ENCODE results near the gene PREB.
"Not testable (repeated sequence)": the region's sequence is repeated elsewhere in the genome, so short reads cannot be mapped to it uniquely, and the experiment has no call there.

Gene PREB

DNA sequence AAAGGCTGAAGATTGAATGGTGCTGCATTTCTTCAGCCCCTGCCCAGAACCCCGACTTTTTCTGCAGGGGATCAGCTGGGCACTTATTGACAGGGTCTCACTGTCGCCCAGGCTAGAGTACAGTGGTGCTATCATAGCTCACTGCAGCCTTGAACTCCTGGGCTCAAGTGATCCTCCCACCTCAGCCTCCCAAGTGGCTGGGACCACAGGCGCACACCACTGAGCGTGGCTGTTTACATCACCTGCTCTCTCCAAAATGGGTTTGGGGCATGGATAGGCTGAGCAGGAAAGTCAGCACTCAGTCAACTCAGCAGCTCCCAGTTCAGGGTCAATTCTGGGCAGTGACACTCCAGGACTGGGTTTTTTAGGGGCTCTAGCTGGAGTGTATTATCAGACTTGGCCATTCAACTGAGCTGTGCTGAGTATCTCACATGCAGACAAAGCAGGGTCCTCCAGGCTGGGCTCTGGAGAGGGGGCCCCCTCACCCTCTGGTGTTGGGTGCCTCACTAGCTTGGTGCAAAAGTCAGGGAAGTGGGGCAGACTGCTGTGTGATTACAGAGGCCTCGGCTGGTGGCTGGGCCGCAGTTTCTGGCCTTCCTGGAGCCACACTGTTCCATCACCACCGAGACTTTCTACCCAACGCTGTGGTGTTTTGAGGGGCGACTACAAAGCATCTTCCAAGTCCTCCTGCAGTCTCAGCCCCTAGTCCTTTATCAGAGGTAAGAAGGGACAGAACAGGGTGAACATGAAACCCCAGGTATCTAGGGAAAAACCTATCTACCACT is 6.4 kb downstream of the PREB start:
- no peak for DNase-seq (ENCODE audit: low read depth, low spot score)

DNA sequence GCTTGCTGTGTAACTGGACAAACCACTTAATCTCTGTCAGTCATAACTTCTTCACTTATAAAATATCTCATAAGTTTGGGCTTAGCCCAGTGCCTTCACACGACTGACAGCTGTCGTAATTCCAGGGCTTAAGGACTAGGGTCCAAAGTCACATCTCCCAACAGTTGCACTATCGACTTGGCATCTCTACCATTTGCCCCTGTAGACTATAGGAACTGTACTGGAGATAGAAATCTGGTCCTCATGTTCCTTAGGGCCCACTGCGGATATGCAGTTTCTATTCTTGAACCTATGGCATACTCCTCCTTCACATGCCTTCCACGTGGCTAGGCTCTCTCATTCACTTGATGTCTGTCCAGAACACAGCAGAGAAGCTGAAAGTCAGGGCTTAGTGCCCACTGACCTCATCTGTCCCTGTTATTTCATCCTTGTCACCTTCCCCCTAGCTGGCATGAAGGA is 8.2 kb downstream of the PREB start:
- no peak for DNase-seq (ENCODE audit: low read depth, low spot score)

- DNase-seq (ENCODE audit: low read depth, low spot score): no peak
These were observed 9.3 kb downstream of the PREB start for GRCh38 chr2:27125104-27125503.

DNA sequence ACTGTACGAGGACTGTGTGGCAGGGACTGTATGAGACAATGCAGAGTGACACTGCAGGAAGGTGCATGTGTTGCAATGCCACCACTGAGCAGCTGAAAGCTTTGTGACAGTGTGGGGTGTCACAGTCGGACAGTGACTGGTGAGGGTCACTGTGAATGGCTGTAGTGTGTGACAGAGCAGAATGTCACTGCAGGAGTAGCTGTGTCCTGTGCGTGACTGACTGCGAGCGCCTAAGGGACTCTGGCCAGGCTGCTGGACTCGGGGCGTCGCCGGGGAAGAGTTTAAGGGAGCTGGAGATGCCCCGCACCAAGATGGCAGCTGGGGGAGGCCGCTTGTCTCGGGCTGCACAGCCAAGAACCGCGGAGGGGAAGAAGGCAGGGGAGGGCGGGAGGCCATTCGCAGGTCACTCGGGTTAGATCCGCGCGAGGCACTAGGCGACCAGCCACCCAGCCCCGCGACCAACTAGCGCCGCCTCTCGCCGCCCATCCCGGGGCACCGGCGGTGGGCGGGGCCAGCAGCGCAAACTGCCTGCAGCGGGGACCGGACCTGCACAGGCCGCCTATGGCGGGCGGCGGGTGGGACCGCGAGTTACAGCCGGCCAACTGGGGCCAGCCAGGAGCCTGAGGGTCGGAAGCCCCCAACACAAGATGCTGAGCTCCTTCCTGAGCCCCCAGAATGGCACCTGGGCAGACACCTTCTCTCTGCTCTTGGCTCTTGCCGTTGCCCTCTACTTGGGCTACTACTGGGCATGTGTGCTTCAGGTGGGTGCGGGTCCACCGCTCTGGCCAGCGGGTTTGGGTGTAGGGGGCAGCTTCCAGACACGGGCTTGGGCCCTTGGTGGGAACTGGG is 10.9 kb downstream of the PREB start, which contains the start of gene ABHD1:
ABHD1 (plus strand) TSS at position 514 of the 849 bp plus-strand sequence; CDS start at position 648, 134 bp downstream.
- DNase-seq (ENCODE audit: low read depth, low spot score): no peak

GRCh38 chr2:27122791-27123190 is 11.6 kb downstream of the PREB start:
- no peak for DNase-seq (ENCODE audit: low read depth, low spot score)

DNA sequence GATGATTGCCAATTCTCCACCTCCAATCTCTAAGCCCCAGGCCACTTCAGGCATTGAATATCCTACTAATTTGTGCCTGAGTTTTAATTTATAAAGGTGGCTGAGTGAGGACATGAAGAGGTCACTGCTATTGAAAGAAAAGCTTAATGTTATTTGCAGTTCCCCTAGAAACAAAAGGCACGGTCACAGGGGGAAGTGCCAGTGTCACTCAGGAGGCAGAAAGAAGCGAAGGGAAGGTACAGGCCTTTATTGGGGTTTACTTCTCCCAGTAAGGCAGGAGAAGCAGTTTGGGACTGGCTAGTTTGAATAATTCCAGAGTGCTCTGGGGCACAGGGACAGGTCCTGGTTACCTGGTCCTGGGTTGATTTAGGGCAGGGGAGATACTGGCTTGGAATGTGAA is 12.5 kb downstream of the PREB start:
- no peak for DNase-seq (ENCODE audit: low read depth, low spot score)

DNA sequence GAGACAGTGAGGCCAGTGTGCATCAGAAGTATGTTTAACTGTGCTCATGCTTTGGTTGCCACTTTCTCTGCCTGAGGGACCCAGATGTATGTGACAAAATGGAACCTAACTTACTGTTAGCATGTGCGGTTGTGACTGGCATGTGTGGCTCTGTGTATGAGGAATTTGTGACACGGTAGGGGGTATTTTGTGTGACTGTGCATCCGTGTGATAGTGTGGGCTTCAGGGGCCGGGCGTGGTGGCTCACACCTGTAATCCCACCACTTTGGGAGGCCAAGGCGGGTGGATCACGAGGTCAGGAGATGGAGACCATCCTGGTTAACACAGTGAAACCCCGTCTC is 15.1 kb downstream of the PREB start:
- DNase-seq (ENCODE audit: low read depth, low spot score): not testable (repeated sequence)

DNA sequence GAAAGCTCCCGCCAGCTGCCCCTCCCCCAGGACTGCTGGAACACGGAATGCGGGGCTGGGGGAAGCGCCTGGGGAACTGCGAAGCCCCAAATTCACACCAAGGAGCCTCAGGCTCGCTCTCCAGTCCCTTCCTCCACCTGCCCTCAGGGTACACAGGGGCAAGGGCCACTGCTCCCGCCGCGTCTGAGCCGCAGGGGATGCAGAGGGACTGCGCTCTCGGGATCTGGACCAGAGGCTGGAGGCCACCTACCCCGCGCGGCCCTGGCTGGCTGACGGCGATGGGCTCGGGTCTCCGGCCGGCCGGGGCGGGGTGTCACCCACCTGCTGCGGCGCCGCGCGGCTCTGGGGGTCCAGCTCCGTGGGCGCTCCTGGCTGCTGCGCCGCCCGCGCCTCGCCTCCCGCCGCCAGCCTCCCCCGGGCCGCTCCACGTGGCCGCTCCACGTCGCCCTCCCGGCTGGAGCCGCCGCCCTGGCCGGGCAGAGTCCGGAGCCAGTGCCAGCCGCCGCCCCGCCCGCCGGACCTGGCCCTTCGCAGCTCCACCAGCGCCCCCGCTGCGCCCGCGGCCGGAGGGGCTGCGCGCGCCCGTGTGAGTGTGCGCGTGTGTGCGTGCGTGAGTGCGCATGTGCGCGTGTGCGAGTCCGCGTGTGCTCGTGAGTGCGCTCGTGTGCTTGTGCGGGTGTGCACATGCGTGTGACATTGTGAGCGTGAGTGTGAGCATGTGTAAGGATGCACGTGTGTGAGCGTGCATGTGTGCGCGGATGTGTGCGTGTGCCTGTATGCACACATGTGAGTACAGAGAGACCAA is 15.7 kb downstream of the PREB start, which contains the start of gene CGREF1:
CGREF1 (minus strand) TSS at position 604 of the 805 bp plus-strand sequence. CDS start 14,762 bp downstream, outside the sequence.
- no peak for DNase-seq (ENCODE audit: low read depth, low spot score)

GRCh38 chr2:27117995-27118524 is 16.4 kb downstream of the PREB start:
- no peak for DNase-seq (ENCODE audit: low read depth, low spot score)

DNA sequence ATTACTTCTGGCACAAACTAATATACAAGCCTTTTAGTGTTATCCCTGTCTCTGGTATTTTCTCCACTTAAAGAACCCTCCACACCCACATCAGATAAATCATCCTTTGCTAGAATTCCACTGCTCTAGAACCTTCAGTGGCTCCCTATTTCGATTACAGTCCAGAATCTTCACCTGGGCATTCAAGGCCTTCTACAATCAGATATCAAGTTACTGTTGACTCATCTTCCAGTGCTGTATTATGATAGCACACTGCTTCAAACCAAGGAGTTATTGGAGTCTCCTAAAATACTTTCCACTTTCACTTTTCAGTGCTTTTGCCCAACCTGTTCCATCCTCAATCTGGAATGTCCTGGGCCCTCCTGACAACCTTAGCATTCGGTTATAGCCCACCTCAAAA is 18.9 kb downstream of the PREB start:
- DNase-seq (ENCODE audit: low read depth, low spot score): no peak

GRCh38 chr2:27111392-27112078 is 22.9 kb downstream of the PREB start:
- not testable (repeated sequence) for DNase-seq (ENCODE audit: low read depth, low spot score)

- not testable (repeated sequence) for DNase-seq (ENCODE audit: low read depth, low spot score)
These were observed 23.7 kb downstream of the PREB start for GRCh38 chr2:27110603-27111352.

DNA sequence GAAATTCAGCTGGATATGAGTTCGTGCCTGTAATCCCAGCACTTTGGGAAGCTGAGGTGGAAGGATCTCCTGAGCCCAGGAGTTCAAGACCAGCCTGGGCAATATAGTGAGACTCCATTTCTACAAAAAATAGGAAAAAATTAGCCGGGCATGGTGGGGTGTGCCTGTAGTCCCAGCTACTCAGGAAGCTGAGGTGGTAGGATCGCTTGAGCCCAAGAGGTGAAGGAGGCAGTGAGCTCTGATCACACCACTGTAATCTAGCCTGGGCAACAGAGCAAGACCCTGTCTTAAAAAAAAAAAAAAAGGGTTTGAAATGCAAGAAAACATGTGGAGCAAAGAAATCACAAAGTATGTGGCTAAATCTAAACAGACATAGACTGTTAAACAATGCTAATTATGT is 25.4 kb downstream of the PREB start:
- DNase-seq (ENCODE audit: low read depth, low spot score): no peak

GRCh38 chr2:27108221-27108620 is 26.2 kb downstream of the PREB start:
- no peak for DNase-seq (ENCODE audit: low read depth, low spot score)

GRCh38 chr2:27105981-27106380 is 28.5 kb downstream of the PREB start:
- DNase-seq (ENCODE audit: low read depth, low spot score): no peak

- DNase-seq (ENCODE audit: low read depth, low spot score): no peak
These were observed 32.1 kb downstream of the PREB start for GRCh38 chr2:27102329-27102728.

- DNase-seq (ENCODE audit: low read depth, low spot score): no peak
These were observed 34.4 kb downstream of the PREB start for GRCh38 chr2:27100036-27100435.

GRCh38 chr2:27099334-27099955 is 35.0 kb downstream of the PREB start:
- DNase-seq (ENCODE audit: low read depth, low spot score): no peak

- no peak for DNase-seq (ENCODE audit: low read depth, low spot score)
These were observed 37.1 kb downstream of the PREB start for GRCh38 chr2:27097341-27097740.

Data from brain pericyte (primary cell).